ENCODE results near the gene TBX2. TPM values are rescaled to one million over a fixed set of nuclear protein-coding genes. Genes with fewer than 3 reads are reported as not detected.

TBX2 gene
- total and polyA plus RNA-seq, 10 of the 15 experiments (the other 5 are each of a cell fraction or from before 2014, with no cell fraction given), result 0.13 TPM; not detected in 9

- 30% methylated on average over 37 of the region's 38 CpGs for WGBS (ENCODE audit: insufficient coverage, insufficient replicate concordance, low lambda C conversion rate, missing lambda C conversion rate)
- SMC1A ChIA-PET (ENCODE audit: uncharacterized antibody, unreplicated experiment), result interaction anchor here (0.6 to 2.2 kb wide), 4 partner anchors 420 to 700 kb away, joined by 3 to 8 read pairs (median 3); no protein-coding TSS in a partner anchor
- no peak for ATAC-seq
- no peaks in the 10 kb centered on the region for H3K36me3 ChIP-seq (ENCODE audit: control insufficient read depth in 2 of 2, insufficient read depth in 2 of 2, low read length in 1 of 2)
- FAIRE-seq, result no peak
- CTCF ChIA-PET, result interaction anchor here (0.6 to 2.4 kb wide), 11 partner anchors 9 to 679 kb away, joined by 3 to 11 read pairs (median 4); no protein-coding TSS in a partner anchor
- in situ Hi-C loops (cut with MboI), result loop anchor here (10.0 kb wide), 1 partner anchor 692 kb away; no protein-coding TSS in a partner anchor
- H3K27ac ChIP-seq (ENCODE audit: control insufficient read depth, insufficient read depth), result no peak overlapping the region
- peak overlapping the region; percentile 54; the same call in 1 of the 2 replicates for H3K4me3 ChIP-seq
- RAD21 ChIA-PET (ENCODE audit: unreplicated experiment), result interaction anchor here (0.6 to 1.9 kb wide), 5 partner anchors 139 to 697 kb away, joined by 3 to 8 read pairs (median 5); no protein-coding TSS in a partner anchor
- H3K9me3 ChIP-seq (replicated peaks; ENCODE audit: control insufficient read depth, insufficient read depth, low read length), result peaks cover 1% of the 10 kb centered on the region; the same call in 1 of the 3 replicates
- peak overlapping the region; percentile 64 for H2AFZ ChIP-seq (ENCODE audit: control insufficient read depth, low read depth, low read length)
- BruUV-seq (replicated peaks), result no TSS peak
- peaks cover 4% of the 10 kb centered on the region; the same call in 1 of the 2 replicates for H3K4me1 ChIP-seq (ENCODE audit: control insufficient read depth, insufficient read depth, low read length)
- no peak overlapping the region for H3K9ac ChIP-seq (ENCODE audit: control insufficient read depth, insufficient read depth, low read length)
- H4K20me1 ChIP-seq (ENCODE audit: control insufficient read depth, insufficient read depth), result no peaks in the 10 kb centered on the region
- no peak for DNase-seq (ENCODE audit: low read depth, low spot score)
- intact Hi-C loops (cut with micrococcal nuclease; ENCODE audit: unreplicated experiment), result loop anchor here (1.0 kb wide), 2 partner anchors 138 to 424 kb away; no protein-coding TSS in a partner anchor
- POLR2A ChIA-PET, result no interaction called here
- no peak for TF ChIP-seq RELA (IDR thresholded peaks at IDR 0.05; ENCODE audit: borderline replicate concordance, partially characterized antibody)
- TF ChIP-seq CEBPB (IDR thresholded peaks at IDR 0.05; ENCODE audit: borderline replicate concordance in 1 of 2, low read depth in 2 of 2, low read length in 2 of 2), result no peak
- no peak for TF ChIP-seq ZBED1 (IDR thresholded peaks at IDR 0.05; ENCODE audit: borderline replicate concordance)
- no peak for TF ChIP-seq BHLHE40 (IDR thresholded peaks at IDR 0.05; ENCODE audit: borderline replicate concordance in 1 of 2, low read depth in 2 of 2, low read length in 1 of 2)
- peak in 1 of 2 experiments; percentile 77; a peak in 1 of 4 replicates for TF ChIP-seq ETV6 (conservative IDR thresholded peaks at IDR 0.05 in 1 of 2, IDR thresholded peaks at IDR 0.05 in 1 of 2; ENCODE audit: borderline replicate concordance in 1 of 2, low read depth in 1 of 2)
- peak overlapping the region; percentile 78; the same call in 1 of the 2 replicates for H3K4me2 ChIP-seq (ENCODE audit: control insufficient read depth, insufficient read depth)
- H3K27me3 ChIP-seq (replicated peaks in 1 of 2; ENCODE audit: control insufficient read depth in 2 of 2, insufficient read depth in 2 of 2, low read length in 1 of 2), result peaks cover 15 to 28% of the 10 kb centered on the region in 2 experiments
- H3K79me2 ChIP-seq (ENCODE audit: control insufficient read depth, insufficient read depth, low read length), result no peaks in the 10 kb centered on the region
Observed at GRCh38 chr17:61412860-61413660, 13.4 kb downstream of the TBX2 start.
